GM21526 (cell line): ENCODE data around the gene PER1.

ENCODE experiments used
- ATAC-seq: cut with Tn5 transposase; IDR thresholded peaks from one replicate; pipeline ENCODE4 v1.9.1; 2021; ENCODE audit warnings: moderate library complexity; ENCODE audit not compliant: unreplicated experiment, low FRiP score

Gene PER1

GRCh38 chr17:8155231-8155995, 3.2 kb upstream of the PER1 start:
- no peak for ATAC-seq

- ATAC-seq: no peak
Measured at GRCh38 chr17:8154608-8155155, 2.5 kb upstream of the PER1 start.

- no peak for ATAC-seq
Measured at GRCh38 chr17:8153957-8154607, 1.9 kb upstream of the PER1 start.

GRCh38 chr17:8153525-8153956, 1.3 kb upstream of the PER1 start:
- no peak for ATAC-seq

- no peak for ATAC-seq
Measured at GRCh38 chr17:8153031-8153451, 837 bp upstream of the PER1 start.

GRCh38 chr17:8151641-8152111, 528 bp downstream of the PER1 start:
- ATAC-seq: no peak

GRCh38 chr17:8151120-8151640, 1.0 kb downstream of the PER1 start:
- ATAC-seq: no peak

GRCh38 chr17:8150194-8151119, 1.7 kb downstream of the PER1 start:
- ATAC-seq: no peak

GRCh38 chr17:8149419-8150193, 2.6 kb downstream of the PER1 start:
- no peak for ATAC-seq

- ATAC-seq: no peak
Measured at GRCh38 chr17:8148560-8148959, 3.6 kb downstream of the PER1 start.

- no peak for ATAC-seq
Measured at GRCh38 chr17:8147805-8148404, 4.3 kb downstream of the PER1 start.

- ATAC-seq: no peak
Measured at GRCh38 chr17:8147141-8147804, 4.9 kb downstream of the PER1 start.

- no peak for ATAC-seq
Measured at GRCh38 chr17:8146381-8147140, 5.6 kb downstream of the PER1 start.

GRCh38 chr17:8145811-8146210, 6.4 kb downstream of the PER1 start:
- ATAC-seq: no peak

- ATAC-seq: no peak
Measured at GRCh38 chr17:8144401-8145231, 7.6 kb downstream of the PER1 start.

GRCh38 chr17:8143581-8144400, 8.4 kb downstream of the PER1 start:
- ATAC-seq: no peak
